GM23338 (cell line): ENCODE data around the gene ANKRD44. TPM values are rescaled to one million over a fixed set of nuclear protein-coding genes. Genes with fewer than 3 reads are reported as not detected.

Source experiments
- ATAC-seq: fragments of 200-7000 bp; cut with Tn5 transposase; 3 replicates; pipeline ENCODE4 v1.9.1; 2020
- DNase-seq: peaks from one replicate; pipeline ENCODE4 v3.0.0-alpha.2; 2015; ENCODE audit warnings: low spot score
- H2AFZ ChIP-seq: fragments of 200-600 bp; sonication (generic); 2 replicates; pipeline ENCODE4 v1.8.0; 2016; ENCODE audit warnings: antibody characterized with exemption, mild to moderate bottlenecking, moderate library complexity
- H3F3A ChIP-seq: fragments of 200-600 bp; sonication (generic); replicated peaks from 2 replicates; pipeline ENCODE4 v1.8.0; 2017; ENCODE audit warnings: antibody characterized with exemption, mixed run types, low read depth
- H3K27ac ChIP-seq: fragments of 200-600 bp; sonication (generic); 2 replicates; pipeline ENCODE4 v1.6.1; 2016; ENCODE audit warnings: low read depth
- H3K27me3 ChIP-seq: fragments of 200-600 bp; sonication (generic); 2 replicates; pipeline ENCODE4 v1.8.0; 2016; ENCODE audit warnings: mild to moderate bottlenecking, mixed run types, moderate library complexity; ENCODE audit not compliant: insufficient read depth
- H3K36me3 ChIP-seq: fragments of 200-600 bp; sonication (generic); 2 replicates; pipeline ENCODE4 v1.8.0; 2016; ENCODE audit warnings: mild to moderate bottlenecking; ENCODE audit not compliant: insufficient read depth
- H3K4me1 ChIP-seq: fragments of 200-600 bp; sonication (generic); 2 replicates; pipeline ENCODE4 v1.8.0; 2016; ENCODE audit warnings: mild to moderate bottlenecking, moderate library complexity; ENCODE audit not compliant: insufficient read depth
- H3K4me2 ChIP-seq: fragments of 200-600 bp; sonication (generic); 2 replicates; pipeline ENCODE4 v1.7.1; 2017; ENCODE audit warnings: mixed run types
- H3K4me3 ChIP-seq: fragments of 200-600 bp; sonication (generic); 2 replicates; pipeline ENCODE4 v1.6.1; 2016; ENCODE audit warnings: mixed run types
- H3K79me2 ChIP-seq: fragments of 200-600 bp; sonication (generic); replicated peaks from 2 replicates; pipeline ENCODE4 v1.8.0; 2017; ENCODE audit warnings: mild to moderate bottlenecking; ENCODE audit not compliant: insufficient read depth
- H3K9me2 ChIP-seq: fragments of 200-600 bp; sonication (generic); 2 replicates; pipeline ENCODE4 v1.8.0; 2017; ENCODE audit not compliant: insufficient read depth
- H4K20me1 ChIP-seq: fragments of 200-600 bp; sonication (generic); replicated peaks from 2 replicates; pipeline ENCODE4 v1.8.0; 2017; ENCODE audit warnings: mild to moderate bottlenecking; ENCODE audit not compliant: insufficient read depth
- H3K27ac Mint-ChIP-seq: 2 replicates; pipeline ENCODE4 v1.8.0; 2020; ENCODE audit warnings: inconsistent platforms, mild to moderate bottlenecking, moderate library complexity, mixed read lengths
- H3K27me3 Mint-ChIP-seq: 3 replicates; pipeline ENCODE4 v1.8.0; 2022; ENCODE audit warnings: low read depth, mild to moderate bottlenecking, moderate library complexity, mixed read lengths, inconsistent platforms; ENCODE audit not compliant: insufficient read depth, poor library complexity
- H3K36me3 Mint-ChIP-seq: 3 replicates; pipeline ENCODE4 v1.8.0; 2021; ENCODE audit warnings: low read depth, mild to moderate bottlenecking, inconsistent platforms, moderate library complexity, mixed read lengths
- H3K4me1 Mint-ChIP-seq: 3 replicates; pipeline ENCODE4 v1.8.0; 2020; ENCODE audit warnings: mild to moderate bottlenecking, inconsistent platforms, mixed read lengths
- H3K4me3 Mint-ChIP-seq: 3 replicates; pipeline ENCODE4 v1.8.0; 2021; ENCODE audit warnings: moderate library complexity, mild to moderate bottlenecking, inconsistent platforms, mixed read lengths
- H3K9me3 Mint-ChIP-seq: 3 replicates; pipeline ENCODE4 v1.8.0; 2020; ENCODE audit warnings: moderate library complexity, mild to moderate bottlenecking, inconsistent platforms, mixed read lengths
- CREB1 ChIP-seq: fragments of 250-450 bp; sonication (Bioruptor Pico); IDR thresholded peaks from 2 replicates; pipeline ENCODE4 v1.5.0; 2020; ENCODE audit warnings: low read depth, mild to moderate bottlenecking, moderate library complexity
- CTCF ChIP-seq, 2 experiments: fragments of 200-600 bp in 1 of 2; sonication (generic) in 1 of 2; conservative IDR thresholded peaks; 2 replicates each; pipeline versions ENCODE4 v1.5.1 to v1.6.1; 2016 to 2017; ENCODE audit warnings: antibody characterized with exemption in 2 of 2, low read depth in 2 of 2, mild to moderate bottlenecking in 2 of 2, moderate library complexity in 1 of 2
- EZH2 ChIP-seq: fragments of 200-600 bp; sonication (generic); IDR thresholded peaks from one replicate; pipeline ENCODE4 v1.8.0; 2017; ENCODE audit warnings: antibody characterized with exemption, mild to moderate bottlenecking, low read depth; ENCODE audit not compliant: unreplicated experiment
- EZH2phosphoT487 ChIP-seq: fragments of 200-600 bp; sonication (generic); IDR thresholded peaks from one replicate; pipeline ENCODE4 v1.8.1; 2018; ENCODE audit warnings: antibody characterized with exemption; ENCODE audit not compliant: unreplicated experiment
- JUNB ChIP-seq: IDR thresholded peaks from one replicate; pipeline ENCODE4 v1.6.1; 2016; ENCODE audit warnings: antibody characterized with exemption; ENCODE audit not compliant: unreplicated experiment
- NANOG ChIP-seq: IDR thresholded peaks from 2 replicates; pipeline ENCODE4 v1.6.1; 2016; ENCODE audit warnings: antibody characterized with exemption, borderline replicate concordance
- POLR2AphosphoS5 ChIP-seq: IDR thresholded peaks from 2 replicates; pipeline ENCODE4 v1.6.1; 2016; ENCODE audit warnings: antibody characterized with exemption, low read depth
- STAT1 ChIP-seq: IDR thresholded peaks from one replicate; pipeline ENCODE4 v1.6.1; 2016; ENCODE audit warnings: antibody characterized with exemption; ENCODE audit not compliant: unreplicated experiment
- ZNF114 ChIP-seq: fragments of 250-450 bp; sonication (Bioruptor Pico); IDR thresholded peaks from 2 replicates; pipeline ENCODE4 v1.5.0; 2020; ENCODE audit warnings: mild to moderate bottlenecking, moderate library complexity
- ZNF331 ChIP-seq: fragments of 250-450 bp; sonication (Bioruptor Pico); IDR thresholded peaks from 2 replicates; pipeline ENCODE4 v1.5.0; 2020; ENCODE audit warnings: low read depth, mild to moderate bottlenecking, moderate library complexity
- polyA plus RNA-seq: library from polyadenylated mRNA; unstranded; fragments of >200 nt; fragmentation: Nextera tagmentation; extraction: Ambion mirVana; gene quantifications from 2 replicates; pipeline ENCODE4 v1.2.1, GENCODE V29; 2016
- total RNA-seq: library from RNA; depleted of rRNA; stranded (reverse); fragments of >200 nt; shearing (Covaris generic); gene quantifications from 2 replicates; pipeline ENCODE4 v1.2.3, GENCODE V29; 2014
- TF ChIP-seq, protein P1 (sequence below): IDR thresholded peaks from 2 replicates; pipeline ENCODE4 v1.6.1; 2016; ENCODE audit warnings: antibody characterized with exemption
- TF ChIP-seq, protein P2 (sequence below): fragments of 250-450 bp; sonication (Bioruptor Pico); IDR thresholded peaks from 2 replicates; pipeline ENCODE4 v1.5.0; 2020; ENCODE audit warnings: mild to moderate bottlenecking, moderate library complexity
- TF ChIP-seq, protein P3 (sequence below): IDR thresholded peaks from one replicate; pipeline ENCODE4 v1.6.1; 2018; ENCODE audit warnings: antibody characterized with exemption; ENCODE audit not compliant: unreplicated experiment

ANKRD44 gene
- total and polyA plus RNA-seq, 2 experiments from 2014 or later, result 0.44 to 0.56 TPM

DNA sequence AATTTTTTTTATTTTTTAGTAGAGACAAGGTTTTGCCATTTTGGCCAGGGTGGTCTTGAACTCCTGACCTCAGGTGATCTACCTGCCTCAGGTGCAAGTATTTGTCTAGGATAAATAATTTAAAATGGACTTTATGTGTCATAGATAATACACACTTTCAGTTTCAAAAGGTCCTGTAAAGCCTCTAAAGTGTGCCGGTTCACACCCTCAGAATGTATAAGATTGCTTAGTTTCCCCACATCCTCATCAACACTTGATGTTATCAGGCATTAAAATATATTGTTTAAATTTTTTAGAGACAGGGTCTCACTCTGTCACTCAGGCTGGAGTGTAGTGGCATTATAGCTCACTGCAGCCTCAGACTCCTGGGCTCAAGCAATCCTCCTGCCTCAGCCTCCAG, 170.5 kb downstream of the ANKRD44 start:
- Mint-ChIP-seq H3K27ac (no peak overlapping the region), H3K4me3 (no peak overlapping the region), H3K9me3 (no peaks in the 10 kb centered on the region), H3K27me3 (no peaks in the 10 kb centered on the region), H3K36me3 (no peaks in the 10 kb centered on the region), H3K4me1 (peaks cover 6% of the 10 kb centered on the region)
- no peak for DNase-seq
- no peaks in the 10 kb centered on the region for H3F3A ChIP-seq
- H3K36me3 ChIP-seq, result no peaks in the 10 kb centered on the region
- no peak overlapping the region for H3K4me2 ChIP-seq
- no peak overlapping the region for H3K27ac ChIP-seq
- TF ChIP-seq POLR2AphosphoS5 (no peak), EZH2phosphoT487 (no peak), CREB1 (CRISPR knock-in tag) (no peak), ZNF331 (no peak), CTCF (conservative IDR thresholded peaks at IDR 0.05; ENCODE audit: low read depth in 2 of 2) (no peak), STAT1 (no peak), JUNB (no peak), EZH2 (no peak), ZNF114 (CRISPR knock-in tag) (no peak), NANOG (no peak)
- TF ChIP-seq, protein P1, sequence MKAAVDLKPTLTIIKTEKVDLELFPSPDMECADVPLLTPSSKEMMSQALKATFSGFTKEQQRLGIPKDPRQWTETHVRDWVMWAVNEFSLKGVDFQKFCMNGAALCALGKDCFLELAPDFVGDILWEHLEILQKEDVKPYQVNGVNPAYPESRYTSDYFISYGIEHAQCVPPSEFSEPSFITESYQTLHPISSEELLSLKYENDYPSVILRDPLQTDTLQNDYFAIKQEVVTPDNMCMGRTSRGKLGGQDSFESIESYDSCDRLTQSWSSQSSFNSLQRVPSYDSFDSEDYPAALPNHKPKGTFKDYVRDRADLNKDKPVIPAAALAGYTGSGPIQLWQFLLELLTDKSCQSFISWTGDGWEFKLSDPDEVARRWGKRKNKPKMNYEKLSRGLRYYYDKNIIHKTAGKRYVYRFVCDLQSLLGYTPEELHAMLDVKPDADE, result no peak
- TF ChIP-seq, protein P2, sequence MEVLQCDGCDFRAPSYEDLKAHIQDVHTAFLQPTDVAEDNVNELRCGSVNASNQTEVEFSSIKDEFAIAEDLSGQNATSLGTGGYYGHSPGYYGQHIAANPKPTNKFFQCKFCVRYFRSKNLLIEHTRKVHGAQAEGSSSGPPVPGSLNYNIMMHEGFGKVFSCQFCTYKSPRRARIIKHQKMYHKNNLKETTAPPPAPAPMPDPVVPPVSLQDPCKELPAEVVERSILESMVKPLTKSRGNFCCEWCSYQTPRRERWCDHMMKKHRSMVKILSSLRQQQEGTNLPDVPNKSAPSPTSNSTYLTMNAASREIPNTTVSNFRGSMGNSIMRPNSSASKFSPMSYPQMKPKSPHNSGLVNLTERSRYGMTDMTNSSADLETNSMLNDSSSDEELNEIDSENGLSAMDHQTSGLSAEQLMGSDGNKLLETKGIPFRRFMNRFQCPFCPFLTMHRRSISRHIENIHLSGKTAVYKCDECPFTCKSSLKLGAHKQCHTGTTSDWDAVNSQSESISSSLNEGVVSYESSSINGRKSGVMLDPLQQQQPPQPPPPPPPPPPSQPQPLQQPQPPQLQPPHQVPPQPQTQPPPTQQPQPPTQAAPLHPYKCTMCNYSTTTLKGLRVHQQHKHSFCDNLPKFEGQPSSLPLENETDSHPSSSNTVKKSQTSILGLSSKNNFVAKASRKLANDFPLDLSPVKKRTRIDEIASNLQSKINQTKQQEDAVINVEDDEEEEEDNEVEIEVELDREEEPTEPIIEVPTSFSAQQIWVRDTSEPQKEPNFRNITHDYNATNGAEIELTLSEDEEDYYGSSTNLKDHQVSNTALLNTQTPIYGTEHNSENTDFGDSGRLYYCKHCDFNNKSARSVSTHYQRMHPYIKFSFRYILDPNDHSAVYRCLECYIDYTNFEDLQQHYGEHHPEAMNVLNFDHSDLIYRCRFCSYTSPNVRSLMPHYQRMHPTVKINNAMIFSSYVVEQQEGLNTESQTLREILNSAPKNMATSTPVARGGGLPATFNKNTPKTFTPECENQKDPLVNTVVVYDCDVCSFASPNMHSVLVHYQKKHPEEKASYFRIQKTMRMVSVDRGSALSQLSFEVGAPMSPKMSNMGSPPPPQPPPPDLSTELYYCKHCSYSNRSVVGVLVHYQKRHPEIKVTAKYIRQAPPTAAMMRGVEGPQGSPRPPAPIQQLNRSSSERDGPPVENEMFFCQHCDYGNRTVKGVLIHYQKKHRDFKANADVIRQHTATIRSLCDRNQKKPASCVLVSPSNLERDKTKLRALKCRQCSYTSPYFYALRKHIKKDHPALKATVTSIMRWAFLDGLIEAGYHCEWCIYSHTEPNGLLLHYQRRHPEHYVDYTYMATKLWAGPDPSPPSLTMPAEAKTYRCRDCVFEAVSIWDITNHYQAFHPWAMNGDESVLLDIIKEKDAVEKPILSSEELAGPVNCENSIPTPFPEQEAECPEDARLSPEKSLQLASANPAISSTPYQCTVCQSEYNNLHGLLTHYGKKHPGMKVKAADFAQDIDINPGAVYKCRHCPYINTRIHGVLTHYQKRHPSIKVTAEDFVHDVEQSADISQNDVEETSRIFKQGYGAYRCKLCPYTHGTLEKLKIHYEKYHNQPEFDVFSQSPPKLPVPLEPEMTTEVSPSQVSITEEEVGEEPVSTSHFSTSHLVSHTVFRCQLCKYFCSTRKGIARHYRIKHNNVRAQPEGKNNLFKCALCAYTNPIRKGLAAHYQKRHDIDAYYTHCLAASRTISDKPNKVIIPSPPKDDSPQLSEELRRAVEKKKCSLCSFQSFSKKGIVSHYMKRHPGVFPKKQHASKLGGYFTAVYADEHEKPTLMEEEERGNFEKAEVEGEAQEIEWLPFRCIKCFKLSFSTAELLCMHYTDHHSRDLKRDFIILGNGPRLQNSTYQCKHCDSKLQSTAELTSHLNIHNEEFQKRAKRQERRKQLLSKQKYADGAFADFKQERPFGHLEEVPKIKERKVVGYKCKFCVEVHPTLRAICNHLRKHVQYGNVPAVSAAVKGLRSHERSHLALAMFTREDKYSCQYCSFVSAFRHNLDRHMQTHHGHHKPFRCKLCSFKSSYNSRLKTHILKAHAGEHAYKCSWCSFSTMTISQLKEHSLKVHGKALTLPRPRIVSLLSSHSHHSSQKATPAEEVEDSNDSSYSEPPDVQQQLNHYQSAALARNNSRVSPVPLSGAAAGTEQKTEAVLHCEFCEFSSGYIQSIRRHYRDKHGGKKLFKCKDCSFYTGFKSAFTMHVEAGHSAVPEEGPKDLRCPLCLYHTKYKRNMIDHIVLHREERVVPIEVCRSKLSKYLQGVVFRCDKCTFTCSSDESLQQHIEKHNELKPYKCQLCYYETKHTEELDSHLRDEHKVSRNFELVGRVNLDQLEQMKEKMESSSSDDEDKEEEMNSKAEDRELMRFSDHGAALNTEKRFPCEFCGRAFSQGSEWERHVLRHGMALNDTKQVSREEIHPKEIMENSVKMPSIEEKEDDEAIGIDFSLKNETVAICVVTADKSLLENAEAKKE (CRISPR knock-in tag), result no peak
- TF ChIP-seq, protein P3, sequence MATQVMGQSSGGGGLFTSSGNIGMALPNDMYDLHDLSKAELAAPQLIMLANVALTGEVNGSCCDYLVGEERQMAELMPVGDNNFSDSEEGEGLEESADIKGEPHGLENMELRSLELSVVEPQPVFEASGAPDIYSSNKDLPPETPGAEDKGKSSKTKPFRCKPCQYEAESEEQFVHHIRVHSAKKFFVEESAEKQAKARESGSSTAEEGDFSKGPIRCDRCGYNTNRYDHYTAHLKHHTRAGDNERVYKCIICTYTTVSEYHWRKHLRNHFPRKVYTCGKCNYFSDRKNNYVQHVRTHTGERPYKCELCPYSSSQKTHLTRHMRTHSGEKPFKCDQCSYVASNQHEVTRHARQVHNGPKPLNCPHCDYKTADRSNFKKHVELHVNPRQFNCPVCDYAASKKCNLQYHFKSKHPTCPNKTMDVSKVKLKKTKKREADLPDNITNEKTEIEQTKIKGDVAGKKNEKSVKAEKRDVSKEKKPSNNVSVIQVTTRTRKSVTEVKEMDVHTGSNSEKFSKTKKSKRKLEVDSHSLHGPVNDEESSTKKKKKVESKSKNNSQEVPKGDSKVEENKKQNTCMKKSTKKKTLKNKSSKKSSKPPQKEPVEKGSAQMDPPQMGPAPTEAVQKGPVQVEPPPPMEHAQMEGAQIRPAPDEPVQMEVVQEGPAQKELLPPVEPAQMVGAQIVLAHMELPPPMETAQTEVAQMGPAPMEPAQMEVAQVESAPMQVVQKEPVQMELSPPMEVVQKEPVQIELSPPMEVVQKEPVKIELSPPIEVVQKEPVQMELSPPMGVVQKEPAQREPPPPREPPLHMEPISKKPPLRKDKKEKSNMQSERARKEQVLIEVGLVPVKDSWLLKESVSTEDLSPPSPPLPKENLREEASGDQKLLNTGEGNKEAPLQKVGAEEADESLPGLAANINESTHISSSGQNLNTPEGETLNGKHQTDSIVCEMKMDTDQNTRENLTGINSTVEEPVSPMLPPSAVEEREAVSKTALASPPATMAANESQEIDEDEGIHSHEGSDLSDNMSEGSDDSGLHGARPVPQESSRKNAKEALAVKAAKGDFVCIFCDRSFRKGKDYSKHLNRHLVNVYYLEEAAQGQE, result no peak
- ATAC-seq, result no peak
- H3K27me3 ChIP-seq, result no peaks in the 10 kb centered on the region
- no peaks in the 10 kb centered on the region for H3K4me1 ChIP-seq
- H2AFZ ChIP-seq, result no peak overlapping the region
- no peaks in the 10 kb centered on the region for H3K79me2 ChIP-seq
- no peak overlapping the region for H3K4me3 ChIP-seq
- H4K20me1 ChIP-seq, result no peaks in the 10 kb centered on the region
- no peaks in the 10 kb centered on the region; the same call in 1 of the 2 replicates for H3K9me2 ChIP-seq
